Cerebellar nuclear complex (tissue), 1 donor: ENCODE data around the gene ANKFY1.

Experiments
- DNase-seq, 2 experiments: peaks; one replicate each; lab custom pipeline; 2025; lab: John Stamatoyannopoulos, UW

The ANKFY1 gene

DNA sequence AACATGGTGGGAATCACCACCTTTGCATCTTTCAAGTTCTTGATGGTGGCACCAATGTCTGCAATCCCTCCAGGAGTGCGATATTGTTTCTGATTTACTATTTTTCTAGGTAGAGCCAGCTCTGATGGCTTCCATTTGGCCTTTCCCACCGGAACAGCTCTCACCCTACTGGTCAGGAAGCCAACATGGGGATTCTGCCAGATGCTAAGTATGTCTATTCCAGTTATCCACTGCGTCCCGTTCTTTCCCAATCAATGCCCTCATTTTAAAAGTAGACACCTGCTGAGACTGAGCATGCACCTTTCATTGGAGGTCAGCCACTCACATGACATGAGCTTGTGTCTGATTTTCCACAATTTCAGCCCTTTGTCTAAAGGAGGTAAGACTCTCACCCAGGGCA lies 144.5 kb downstream of the ANKFY1 start:
- DNase-seq, result no peak

DNA sequence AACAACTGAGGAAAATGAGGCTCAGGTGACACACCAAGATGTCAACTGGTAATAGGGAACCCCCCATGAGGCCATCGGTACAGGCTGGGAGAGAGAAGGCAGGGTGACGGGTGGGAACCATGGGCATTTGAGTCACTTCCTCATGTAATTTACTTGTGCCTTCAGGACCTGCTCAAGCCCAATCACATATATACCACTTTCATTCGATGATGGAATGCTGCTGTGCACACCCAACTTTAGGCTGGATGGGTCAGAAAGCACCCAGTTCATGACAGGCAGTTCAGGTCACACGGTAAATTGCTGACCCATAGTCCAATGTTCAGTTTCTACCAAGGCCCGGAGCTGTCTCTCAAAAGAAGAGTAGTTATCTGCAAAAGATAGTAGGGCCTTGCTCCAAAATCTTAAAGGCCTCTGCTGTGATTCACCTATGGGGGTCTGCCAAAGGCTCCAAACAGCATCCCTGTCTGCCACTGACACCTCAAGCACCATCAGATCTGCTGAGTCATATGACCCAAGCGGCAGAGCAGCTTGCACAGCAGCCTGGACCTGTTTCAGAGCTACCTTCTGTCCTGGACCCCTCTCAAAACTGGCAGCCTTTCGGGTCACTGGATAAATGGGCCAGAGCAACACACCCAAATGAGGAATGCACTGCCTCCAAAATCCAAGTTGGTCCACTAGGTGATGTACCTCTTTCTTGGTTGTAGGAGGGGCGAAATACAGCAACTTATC lies 145.6 kb downstream of the ANKFY1 start:
- no peak for DNase-seq

DNA sequence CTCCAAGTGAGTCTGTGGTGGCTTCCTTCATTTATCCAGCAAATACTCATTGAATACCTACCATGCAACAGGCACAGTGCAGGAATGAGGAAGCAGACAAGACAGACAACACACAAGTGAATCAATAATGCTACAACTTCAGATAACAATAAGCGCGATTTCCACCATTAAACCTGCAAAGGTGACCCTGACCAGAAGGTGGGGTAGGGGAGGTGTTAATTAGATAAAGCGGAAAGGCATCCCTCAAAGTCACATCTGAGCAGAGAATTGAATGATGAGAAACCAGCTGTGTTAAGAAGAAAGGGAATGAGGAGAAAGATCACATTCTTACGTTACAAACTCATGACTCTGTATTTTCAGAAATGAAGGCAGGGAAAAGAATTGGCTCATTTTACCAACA lies 147.3 kb downstream of the ANKFY1 start:
- DNase-seq, result no peak
